Mucosa of rectum (tissue), 2 donors: ENCODE results near the gene RIN2.

Experiments used
- H3K27ac ChIP-seq, 2 donors: one replicate each; pipeline ENCODE4 v1.7.0; 2013; ENCODE audit warnings: inconsistent platforms in 2 of 2, low read depth in 2 of 2, low read length in 2 of 2
- H3K27me3 ChIP-seq, 2 donors: one replicate each; pipeline ENCODE4 v1.7.0; 2013; ENCODE audit warnings: low read length in 2 of 2; ENCODE audit not compliant: control insufficient read depth in 2 of 2, insufficient read depth in 2 of 2
- H3K36me3 ChIP-seq, 2 donors: one replicate each; pipeline ENCODE4 v1.7.0; 2013; ENCODE audit warnings: low read length in 2 of 2; ENCODE audit not compliant: control insufficient read depth in 2 of 2, insufficient read depth in 2 of 2
- H3K4me1 ChIP-seq, 2 donors: one replicate each; pipeline ENCODE4 v1.7.0; 2013; ENCODE audit warnings: low read length in 2 of 2, mild to moderate bottlenecking in 1 of 2; ENCODE audit not compliant: control insufficient read depth in 2 of 2, insufficient read depth in 2 of 2
- H3K4me3 ChIP-seq, 2 donors: one replicate each; pipeline ENCODE4 v1.7.0; 2013; ENCODE audit warnings: low read length in 2 of 2
- H3K9ac ChIP-seq, 2 donors: one replicate each; pipeline ENCODE4 v1.7.0; 2013; ENCODE audit warnings: low read length in 2 of 2, low read depth in 1 of 2, mild to moderate bottlenecking in 1 of 2
- H3K9me3 ChIP-seq, 2 donors: one replicate each; pipeline ENCODE4 v1.7.0; 2013; ENCODE audit warnings: low read length in 2 of 2; ENCODE audit not compliant: control insufficient read depth in 2 of 2
- donor health status: healthy.
- donor health status: Normal muscosa, but diverticular disease.

RIN2 gene

DNA sequence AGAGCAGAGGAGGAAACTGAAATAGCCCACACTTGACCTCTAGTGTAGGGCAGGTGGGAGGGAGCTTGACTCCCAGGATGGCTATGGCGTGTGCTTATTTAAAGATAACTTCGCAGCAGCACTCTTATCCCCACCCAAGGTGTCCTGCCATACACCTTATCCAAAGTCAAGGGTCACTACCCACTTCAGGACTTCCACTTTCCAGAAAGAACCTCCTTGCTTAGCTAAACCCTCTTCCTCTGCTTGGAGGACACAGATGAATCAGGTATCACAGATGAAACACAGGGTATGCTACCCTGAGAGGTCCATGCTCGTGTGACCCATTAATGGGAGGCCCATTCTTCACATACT, 2.3 kb downstream of the RIN2 start:
- no peaks in the 10 kb centered on the region for H3K9me3 ChIP-seq
- H3K9ac ChIP-seq, result no peak overlapping the region
- no peak overlapping the region for H3K4me3 ChIP-seq
- peaks cover 4 to 23% of the 10 kb centered on the region in 2 donors for H3K4me1 ChIP-seq
- peaks cover 0 to 2% of the 10 kb centered on the region in 2 donors for H3K36me3 ChIP-seq
- H3K27ac ChIP-seq, result no peak overlapping the region
- H3K27me3 ChIP-seq, result no peaks in the 10 kb centered on the region

GRCh38 chr20:19761326-19761725, 3.3 kb downstream of the RIN2 start:
- H3K4me1 ChIP-seq, result peaks cover 4 to 23% of the 10 kb centered on the region in 2 donors
- no peak overlapping the region for H3K9ac ChIP-seq
- no peak overlapping the region for H3K4me3 ChIP-seq
- H3K9me3 ChIP-seq, result no peaks in the 10 kb centered on the region
- peaks cover 0 to 2% of the 10 kb centered on the region in 2 donors for H3K36me3 ChIP-seq
- no peaks in the 10 kb centered on the region for H3K27me3 ChIP-seq
- H3K27ac ChIP-seq, result no peak overlapping the region

- H3K9me3 ChIP-seq, result no peaks in the 10 kb centered on the region
- H3K27me3 ChIP-seq, result no peaks in the 10 kb centered on the region
- H3K27ac ChIP-seq, result no peak overlapping the region
- peaks cover 0 to 2% of the 10 kb centered on the region in 2 donors for H3K36me3 ChIP-seq
- H3K9ac ChIP-seq, result no peak overlapping the region
- no peak overlapping the region for H3K4me3 ChIP-seq
- peaks cover under 1 to 20% of the 10 kb centered on the region in 2 donors for H3K4me1 ChIP-seq
These were observed 3.8 kb downstream of the RIN2 start for GRCh38 chr20:19761841-19762240.

- Histone ChIP-seq H3K9ac (no peak overlapping the region), H3K27ac (no peak overlapping the region), H3K27me3 (no peaks in the 10 kb centered on the region), H3K4me1 (peaks cover 0 to 12% of the 10 kb centered on the region in 2 donors), H3K9me3 (no peaks in the 10 kb centered on the region), H3K4me3 (no peak overlapping the region), H3K36me3 (peaks cover 0 to 4% of the 10 kb centered on the region in 2 donors)
These were observed 6.1 kb downstream of the RIN2 start for GRCh38 chr20:19764207-19764606.

DNA sequence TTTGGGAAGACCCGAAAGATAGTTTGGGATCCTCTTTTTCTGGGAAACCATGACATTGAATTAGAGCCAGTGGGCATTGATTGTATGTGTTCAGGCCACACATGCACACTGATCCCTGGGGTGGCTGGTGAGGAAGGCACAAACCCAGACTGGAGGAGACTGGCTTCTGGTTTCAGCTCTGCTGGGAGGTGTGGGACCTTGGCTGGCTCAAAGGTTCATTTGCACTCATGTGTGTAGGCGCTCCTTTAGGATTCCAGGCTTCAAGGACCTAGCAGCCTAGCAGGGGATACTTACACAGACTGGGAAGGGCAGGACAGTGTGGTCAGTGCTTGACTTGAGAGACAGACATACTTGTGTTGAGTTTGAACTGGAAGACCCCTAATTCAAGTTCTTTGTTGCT, 7.2 kb downstream of the RIN2 start:
- no peak overlapping the region for H3K27ac ChIP-seq
- peaks cover 0 to 4% of the 10 kb centered on the region in 2 donors for H3K36me3 ChIP-seq
- H3K4me1 ChIP-seq, result peaks cover 0 to 4% of the 10 kb centered on the region in 2 donors
- no peaks in the 10 kb centered on the region for H3K27me3 ChIP-seq
- H3K9me3 ChIP-seq, result no peaks in the 10 kb centered on the region
- H3K9ac ChIP-seq, result no peak overlapping the region
- no peak overlapping the region for H3K4me3 ChIP-seq

DNA sequence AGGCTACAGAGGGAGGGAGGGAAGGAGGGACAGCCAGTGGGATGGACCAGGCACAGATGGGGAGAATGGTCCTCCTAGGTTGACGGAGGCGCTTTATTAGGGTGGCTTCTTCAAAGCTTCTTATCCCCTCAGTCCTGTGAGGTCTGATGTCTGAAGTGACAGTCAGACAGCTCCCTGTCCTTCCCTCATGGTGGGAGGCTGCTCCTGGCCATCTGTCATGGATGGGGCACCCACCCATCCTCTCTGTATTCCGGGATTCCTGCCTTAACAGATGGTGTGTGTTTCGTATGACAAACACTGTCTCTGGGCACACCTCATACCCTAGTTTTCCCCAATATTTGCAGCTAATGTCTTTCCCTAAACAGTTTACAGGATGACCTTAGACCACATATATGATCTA, 7.9 kb downstream of the RIN2 start:
- H3K36me3 ChIP-seq, result peaks cover 0 to 4% of the 10 kb centered on the region in 2 donors
- H3K27ac ChIP-seq, result no peak overlapping the region
- no peaks in the 10 kb centered on the region for H3K9me3 ChIP-seq
- H3K4me3 ChIP-seq, result no peak overlapping the region
- H3K27me3 ChIP-seq, result no peaks in the 10 kb centered on the region
- no peak overlapping the region for H3K9ac ChIP-seq
- peaks cover 0 to 3% of the 10 kb centered on the region in 2 donors for H3K4me1 ChIP-seq

DNA sequence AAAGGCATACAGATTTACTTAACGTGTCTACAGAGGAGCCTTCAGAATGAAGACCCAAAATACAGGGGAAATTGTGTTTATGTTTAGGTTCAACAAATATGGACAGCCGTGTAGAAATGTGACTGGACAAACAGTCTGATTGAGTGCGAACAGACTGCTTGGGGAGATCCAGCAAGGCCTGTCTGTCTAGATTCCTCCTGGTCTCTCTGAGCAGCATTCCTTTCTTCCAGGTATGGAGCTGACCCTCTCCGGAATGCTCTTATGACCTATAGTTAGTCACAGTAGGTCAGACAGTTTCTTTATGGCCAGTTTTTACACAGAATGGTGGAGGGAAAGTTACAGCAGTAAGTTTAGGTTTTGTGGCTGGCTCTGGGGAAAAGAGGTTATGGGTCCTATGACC, 9.0 kb downstream of the RIN2 start:
- Histone ChIP-seq H3K27ac (no peak overlapping the region), H3K9ac (no peak overlapping the region)

GRCh38 chr20:19768325-19768842, 10.3 kb downstream of the RIN2 start:
- Histone ChIP-seq H3K36me3 (peaks cover 0 to 4% of the 10 kb centered on the region in 2 donors), H3K4me3 (no peak overlapping the region), H3K9me3 (no peaks in the 10 kb centered on the region), H3K4me1 (peaks cover 0 to 3% of the 10 kb centered on the region in 2 donors), H3K27me3 (no peaks in the 10 kb centered on the region), H3K27ac (no peak overlapping the region), H3K9ac (no peak overlapping the region)

More for the DNA sequence above, 9.0 kb downstream of the RIN2 start:
- no peaks in the 10 kb centered on the region for H3K9me3 ChIP-seq
- no peaks in the 10 kb centered on the region for H3K27me3 ChIP-seq
- no peak overlapping the region for H3K4me3 ChIP-seq
- peaks cover 0 to 2% of the 10 kb centered on the region in 2 donors for H3K36me3 ChIP-seq
- peaks cover 0 to 3% of the 10 kb centered on the region in 2 donors for H3K4me1 ChIP-seq

DNA sequence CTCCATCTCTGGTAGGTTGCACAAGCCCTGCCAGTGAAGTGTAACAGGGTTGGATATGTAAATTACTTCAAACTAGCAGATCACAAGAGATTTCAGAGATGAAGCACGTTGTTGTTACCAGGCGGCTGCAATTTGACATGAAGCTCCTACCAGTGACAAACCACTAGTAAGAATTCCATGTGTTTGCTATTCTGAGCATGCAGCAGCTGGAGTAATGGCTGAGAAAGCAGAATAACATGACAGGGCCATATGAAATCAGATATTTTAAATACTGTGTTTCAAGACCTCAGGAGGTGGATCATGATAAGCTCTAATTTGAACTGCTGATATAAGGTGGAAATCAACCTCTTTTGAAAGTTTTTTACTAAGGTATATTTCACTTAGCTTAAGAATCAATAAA, 11.4 kb downstream of the RIN2 start:
- Histone ChIP-seq H3K4me1 (peaks cover 0 to 6% of the 10 kb centered on the region in 2 donors), H3K27ac (no peak overlapping the region), H3K36me3 (peaks cover 0 to 4% of the 10 kb centered on the region in 2 donors), H3K9ac (no peak overlapping the region), H3K27me3 (no peaks in the 10 kb centered on the region), H3K4me3 (no peak overlapping the region), H3K9me3 (no peaks in the 10 kb centered on the region)

DNA sequence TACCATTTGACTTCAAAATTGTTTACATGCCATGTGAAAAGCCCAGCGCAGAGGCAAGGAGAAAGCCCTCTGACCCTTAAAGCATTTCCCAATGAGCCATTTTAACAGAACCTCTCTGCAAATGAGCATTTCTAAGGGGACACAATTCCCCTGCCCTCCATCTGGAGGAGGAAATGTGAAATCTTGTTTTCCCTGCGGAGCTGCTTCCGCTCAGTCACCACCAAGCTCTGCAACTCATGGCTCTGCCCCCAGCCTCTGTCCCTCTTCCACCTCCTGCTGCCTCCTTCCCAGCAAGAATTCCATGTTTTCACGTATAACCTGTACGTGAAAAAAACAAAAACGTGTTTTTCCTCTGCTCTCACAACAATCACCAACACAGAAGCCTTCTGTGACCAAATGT, 12.3 kb downstream of the RIN2 start:
- H3K27ac ChIP-seq, result no peak overlapping the region
- peaks cover 0 to 4% of the 10 kb centered on the region in 2 donors for H3K36me3 ChIP-seq
- H3K4me1 ChIP-seq, result peaks cover 2 to 14% of the 10 kb centered on the region in 2 donors
- no peak overlapping the region for H3K4me3 ChIP-seq
- no peaks in the 10 kb centered on the region for H3K27me3 ChIP-seq
- no peaks in the 10 kb centered on the region for H3K9me3 ChIP-seq
- H3K9ac ChIP-seq, result no peak overlapping the region

DNA sequence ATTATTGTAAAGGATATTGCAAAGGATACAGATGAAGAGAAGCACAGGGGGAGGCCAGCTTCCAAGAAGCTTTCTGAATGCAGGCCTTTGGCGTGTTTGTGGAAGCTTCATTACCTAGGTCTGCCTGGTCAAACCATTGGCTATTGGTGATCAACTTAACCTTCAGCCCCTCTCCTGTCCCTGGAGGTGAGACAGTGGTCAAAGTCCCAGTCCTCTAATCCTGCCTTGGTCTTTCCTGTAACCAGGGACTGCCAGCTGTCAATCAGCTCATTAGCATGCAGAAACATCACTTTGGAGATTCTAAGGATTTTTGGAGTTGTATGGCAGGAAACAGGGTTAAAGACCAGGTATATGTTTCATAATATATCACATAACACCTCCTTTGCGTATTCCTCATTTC, 13.0 kb downstream of the RIN2 start:
- H3K4me1 ChIP-seq, result peaks cover 4 to 20% of the 10 kb centered on the region in 2 donors
- H3K4me3 ChIP-seq, result no peak overlapping the region
- H3K27me3 ChIP-seq, result no peaks in the 10 kb centered on the region
- no peak overlapping the region for H3K9ac ChIP-seq
- no peak overlapping the region for H3K27ac ChIP-seq
- no peaks in the 10 kb centered on the region for H3K9me3 ChIP-seq
- H3K36me3 ChIP-seq, result peaks cover 0 to 4% of the 10 kb centered on the region in 2 donors
